H1 (cell line): ENCODE results near the gene MORN5.

Experiments used
- ATF3 ChIP-seq: IDR thresholded peaks from 2 replicates; pipeline ENCODE4 v1.6.1; 2011; ENCODE audit warnings: low read depth, mild to moderate bottlenecking, low read length; ENCODE audit not compliant: insufficient read depth
- BRCA1 ChIP-seq: IDR thresholded peaks from 2 replicates; pipeline ENCODE4 v1.6.1; 2012; ENCODE audit warnings: low read depth, low read length, improper control_type of control experiment
- CTCF ChIP-seq, 3 experiments: IDR thresholded peaks; 1 replicate in 2 of 3; 2 replicates in 1 of 3; pipeline versions ENCODE4 v1.5.1 to v1.6.1; 2011; ENCODE audit warnings: low read length in 3 of 3, mild to moderate bottlenecking in 3 of 3, inconsistent platforms in 2 of 3, low read depth in 1 of 3, moderate library complexity in 1 of 3; ENCODE audit not compliant: insufficient read depth in 1 of 3; ENCODE audit errors: control extremely low read depth in 1 of 3
- JUN ChIP-seq: IDR thresholded peaks from 2 replicates; pipeline ENCODE4 v1.6.1; 2011; ENCODE audit warnings: low read depth, mild to moderate bottlenecking, improper control_type of control experiment, low read length
- JUND ChIP-seq: IDR thresholded peaks from 2 replicates; pipeline ENCODE4 v1.6.1; 2011; ENCODE audit warnings: mild to moderate bottlenecking, improper control_type of control experiment, low read length
- MAFK ChIP-seq: IDR thresholded peaks from 2 replicates; pipeline ENCODE4 v1.6.1; 2012; ENCODE audit warnings: low read depth, mild to moderate bottlenecking, improper control_type of control experiment, low read length
- POLR2AphosphoS5 ChIP-seq: IDR thresholded peaks from 2 replicates; pipeline ENCODE4 v1.6.1; 2011; ENCODE audit warnings: low read depth, low read length
- RFX5 ChIP-seq: IDR thresholded peaks from 2 replicates; pipeline ENCODE4 v1.6.1; 2011; ENCODE audit warnings: low read depth, low read length, improper control_type of control experiment, borderline replicate concordance
- SIN3A ChIP-seq, 2 experiments: IDR thresholded peaks in 1 of 2; conservative IDR thresholded peaks in 1 of 2; 2 replicates each; pipeline ENCODE4 v1.6.1; 2011 to 2012; ENCODE audit warnings: low read length in 2 of 2, improper control_type of control experiment in 1 of 2, low read depth in 1 of 2, mild to moderate bottlenecking in 1 of 2
- TCF12 ChIP-seq: IDR thresholded peaks from 2 replicates; pipeline ENCODE4 v1.6.1; 2011; ENCODE audit warnings: low read depth, mild to moderate bottlenecking, low read length
- TEAD4 ChIP-seq: IDR thresholded peaks from 2 replicates; pipeline ENCODE4 v1.6.1; 2012; ENCODE audit warnings: low read depth, low read length, inconsistent platforms, mixed read lengths
- YY1 ChIP-seq: IDR thresholded peaks from 2 replicates; pipeline ENCODE4 v1.6.1; 2011; ENCODE audit warnings: low read depth, mild to moderate bottlenecking, low read length

- TF ChIP-seq CTCF (IDR thresholded peaks at IDR 0.05; ENCODE audit: control extremely low read depth in 1 of 3, insufficient read depth in 1 of 3, low read depth in 1 of 3, low read length in 3 of 3) (no peak), JUN (no peak), POLR2AphosphoS5 (no peak), ATF3 (no peak), TEAD4 (no peak), TCF12 (no peak), RFX5 (no peak), BRCA1 (no peak), YY1 (no peak), JUND (no peak), MAFK (no peak), SIN3A (conservative IDR thresholded peaks at IDR 0.05 in 1 of 2, IDR thresholded peaks at IDR 0.05 in 1 of 2; ENCODE audit: low read depth in 1 of 2, low read length in 2 of 2) (no peak)
Observed at GRCh38 chr9:122145592-122145863, 14.2 kb upstream of the MORN5 start.
